Kasumi-1 (cell line): ENCODE measurements around the gene IGF2BP3.

Experiments used
- DNase-seq, 2 experiments: peaks; one replicate each; lab custom pipeline; 2025; lab: John Stamatoyannopoulos, UW

IGF2BP3 gene

GRCh38 chr7:23264916-23265458 lies 205.3 kb downstream of the IGF2BP3 start:
- DNase-seq: no peak

- peak; percentile 86 for DNase-seq
These were observed 208.3 kb downstream of the IGF2BP3 start for GRCh38 chr7:23261843-23262452.

- DNase-seq: peak in 1 of 2 experiments; percentile 19
These were observed 209.9 kb downstream of the IGF2BP3 start for GRCh38 chr7:23260371-23260770.
